CD4-positive, CD25-positive, alpha-beta regulatory T cell (primary cell): ENCODE results near the gene PRAMEF11. TPM values are rescaled to one million over a fixed set of nuclear protein-coding genes. Genes with fewer than 3 reads are reported as not detected.
"Not testable (repeated sequence)": the region's sequence is repeated elsewhere in the genome, so short reads cannot be mapped to it uniquely, and the experiment has no call there.

Experiments used
- ATAC-seq, 2 donors: fragments of 150-1000 bp; cut with Tn5 transposase; one replicate each; pipeline ENCODE4 v1.10.0; 2021; ENCODE audit warnings: low read depth in 2 of 2, moderate number of reproducible peaks in 2 of 2, moderate library complexity in 1 of 2
- DNase-seq, 3 donors: peaks; one replicate each; pipeline versions ENCODE4 v3.0.0 to v3.0.0-alpha.2; 2012 to 2022; ENCODE audit warnings: mixed read lengths in 1 of 3
- H3K27ac ChIP-seq: one replicate; pipeline ENCODE4 v1.7.0; 2013; ENCODE audit warnings: mild to moderate bottlenecking, low read length; ENCODE audit not compliant: insufficient read depth, poor library complexity, severe bottlenecking
- H3K27me3 ChIP-seq: one replicate; pipeline ENCODE4 v1.7.0; 2013; ENCODE audit warnings: low read length; ENCODE audit not compliant: control insufficient read depth, insufficient read depth
- H3K36me3 ChIP-seq: one replicate; pipeline ENCODE4 v1.7.0; 2013; ENCODE audit warnings: mild to moderate bottlenecking, low read length, moderate library complexity; ENCODE audit not compliant: control insufficient read depth, insufficient read depth
- H3K4me1 ChIP-seq: 2 replicates; pipeline ENCODE4 v1.7.0; 2013; ENCODE audit warnings: mild to moderate bottlenecking, low read length; ENCODE audit not compliant: insufficient read depth, control insufficient read depth, poor library complexity, severe bottlenecking
- H3K4me3 ChIP-seq: one replicate; pipeline ENCODE4 v1.7.0; 2013; ENCODE audit warnings: low read depth, mild to moderate bottlenecking, low read length, moderate library complexity
- H3K9me3 ChIP-seq, 2 experiments: 1 replicate in 1 of 2; 2 replicates in 1 of 2; pipeline ENCODE4 v1.7.0; 2013; ENCODE audit warnings: low read length in 2 of 2, mild to moderate bottlenecking in 1 of 2, moderate library complexity in 1 of 2; ENCODE audit not compliant: control insufficient read depth in 2 of 2
- H3K27ac Mint-ChIP-seq, 3 donors: one replicate each; pipeline ENCODE4 v1.8.0; 2020 to 2022; ENCODE audit warnings: mild to moderate bottlenecking in 3 of 3, mixed read lengths in 3 of 3, moderate library complexity in 2 of 3
- H3K27me3 Mint-ChIP-seq: one replicate; pipeline ENCODE4 v1.8.0; 2022; ENCODE audit warnings: mild to moderate bottlenecking, mixed read lengths
- H3K36me3 Mint-ChIP-seq: one replicate; pipeline ENCODE4 v1.8.0; 2020; ENCODE audit warnings: mixed read lengths
- H3K4me1 Mint-ChIP-seq, 4 donors: one replicate each; pipeline ENCODE4 v1.8.0; 2020 to 2022; ENCODE audit warnings: mixed read lengths in 4 of 4, mild to moderate bottlenecking in 1 of 4
- H3K4me3 Mint-ChIP-seq, 4 donors: one replicate each; pipeline ENCODE4 v1.8.0; 2020 to 2022; ENCODE audit warnings: mild to moderate bottlenecking in 4 of 4, mixed read lengths in 4 of 4, moderate library complexity in 3 of 4
- H3K9me3 Mint-ChIP-seq, 7 donors: one replicate each; pipeline ENCODE4 v1.8.0; 2020 to 2022; ENCODE audit warnings: mixed read lengths in 7 of 7, mild to moderate bottlenecking in 3 of 7, moderate library complexity in 2 of 7
- polyA plus RNA-seq, 4 donors: library from polyadenylated mRNA; unstranded; fragments of 300-500 nt; fragmentation: Illumina TruSeq; gene quantifications; one replicate each; pipeline ENCODE4 v1.2.3, GENCODE V29; 2021
- total RNA-seq: library from RNA; stranded (reverse); gene quantifications from one replicate; pipeline ENCODE4 v1.2.3, GENCODE V29; 2022

Gene PRAMEF11
- total RNA-seq, result not detected
- polyA plus RNA-seq, result not detected

- not testable (repeated sequence) for H3K36me3 Mint-ChIP-seq, ATAC-seq, H3K27me3 Mint-ChIP-seq, H3K27me3 ChIP-seq, H3K4me1 ChIP-seq, DNase-seq, H3K9me3 Mint-ChIP-seq, H3K27ac Mint-ChIP-seq, H3K4me3 Mint-ChIP-seq, H3K36me3 ChIP-seq, H3K4me3 ChIP-seq, H3K27ac ChIP-seq, H3K4me1 Mint-ChIP-seq, H3K9me3 ChIP-seq
Measured at GRCh38 chr1:12831310-12831709, at the start of gene PRAMEF11. Gene PRAMEF11 (minus strand): TSS chr1:12831410. CDS start chr1:12828789, 2,621 bp downstream.

GRCh38 chr1:12878453-12878852, 47.2 kb upstream of the PRAMEF11 start:
- not testable (repeated sequence) for DNase-seq, H3K36me3 ChIP-seq, H3K9me3 Mint-ChIP-seq, H3K4me3 ChIP-seq, H3K27me3 Mint-ChIP-seq, H3K36me3 Mint-ChIP-seq, H3K27me3 ChIP-seq, H3K27ac Mint-ChIP-seq, H3K4me3 Mint-ChIP-seq, H3K27ac ChIP-seq, H3K9me3 ChIP-seq, ATAC-seq, H3K4me1 Mint-ChIP-seq, H3K4me1 ChIP-seq

- H3K27ac ChIP-seq, H3K9me3 ChIP-seq, H3K9me3 Mint-ChIP-seq, DNase-seq, H3K4me1 ChIP-seq, H3K27me3 ChIP-seq, H3K36me3 ChIP-seq, H3K4me3 ChIP-seq, H3K4me3 Mint-ChIP-seq, H3K27ac Mint-ChIP-seq, ATAC-seq, H3K4me1 Mint-ChIP-seq, H3K27me3 Mint-ChIP-seq, H3K36me3 Mint-ChIP-seq: not testable (repeated sequence)
Measured at GRCh38 chr1:12863131-12863880, 32.1 kb upstream of the PRAMEF11 start.

GRCh38 chr1:12856786-12857185, 25.6 kb upstream of the PRAMEF11 start, which contains the start of gene PRAMEF2:
Gene PRAMEF2 (plus strand): TSS chr1:12857086. CDS start chr1:12859010, 1,924 bp downstream.
- not testable (repeated sequence) for ATAC-seq, H3K27me3 ChIP-seq, H3K4me3 Mint-ChIP-seq, H3K4me1 ChIP-seq, H3K9me3 Mint-ChIP-seq, H3K36me3 ChIP-seq, H3K27ac ChIP-seq, H3K36me3 Mint-ChIP-seq, H3K27ac Mint-ChIP-seq, H3K4me1 Mint-ChIP-seq, DNase-seq, H3K27me3 Mint-ChIP-seq, H3K4me3 ChIP-seq, H3K9me3 ChIP-seq

GRCh38 chr1:12851779-12852178, 20.6 kb upstream of the PRAMEF11 start:
- Histone ChIP-seq H3K9me3 (no peaks in the 10 kb centered on the region), H3K27me3 (peaks cover 3% of the 10 kb centered on the region), H3K36me3 (no peaks in the 10 kb centered on the region), H3K27ac (no peak overlapping the region), H3K4me1 (no peaks in the 10 kb centered on the region), H3K4me3 (no peak overlapping the region)
- no peaks in the 10 kb centered on the region for H3K27me3 Mint-ChIP-seq
- H3K36me3 Mint-ChIP-seq, result no peaks in the 10 kb centered on the region
- no peaks in the 10 kb centered on the region for H3K4me1 Mint-ChIP-seq
- DNase-seq (no peak), ATAC-seq (no peak)
- peaks cover 0 to 4% (median 0%) of the 10 kb centered on the region in 7 donors for H3K9me3 Mint-ChIP-seq
- no peak overlapping the region for H3K4me3 Mint-ChIP-seq
- no peak overlapping the region for H3K27ac Mint-ChIP-seq

GRCh38 chr1:12848620-12849019, 17.4 kb upstream of the PRAMEF11 start, which contains the start of gene HNRNPCL1:
Gene HNRNPCL1 (minus strand): TSS chr1:12848720. CDS start chr1:12848289, 431 bp downstream.
- H3K27ac Mint-ChIP-seq, H3K9me3 Mint-ChIP-seq, H3K27me3 ChIP-seq, H3K9me3 ChIP-seq, H3K27me3 Mint-ChIP-seq, H3K36me3 ChIP-seq, H3K27ac ChIP-seq, H3K4me1 ChIP-seq, ATAC-seq, H3K36me3 Mint-ChIP-seq, H3K4me3 ChIP-seq, DNase-seq, H3K4me3 Mint-ChIP-seq, H3K4me1 Mint-ChIP-seq: not testable (repeated sequence)

GRCh38 chr1:12833251-12833650, 2.0 kb upstream of the PRAMEF11 start:
- not testable (repeated sequence) for DNase-seq, H3K27ac Mint-ChIP-seq, H3K4me3 Mint-ChIP-seq, H3K27ac ChIP-seq, H3K9me3 Mint-ChIP-seq, H3K9me3 ChIP-seq, H3K4me3 ChIP-seq, H3K4me1 ChIP-seq, H3K27me3 ChIP-seq, H3K36me3 ChIP-seq, H3K4me1 Mint-ChIP-seq, ATAC-seq, H3K36me3 Mint-ChIP-seq
- H3K27me3 Mint-ChIP-seq, result peaks cover 10% of the 10 kb centered on the region

- peaks cover 10% of the 10 kb centered on the region for H3K27me3 Mint-ChIP-seq
- H3K9me3 ChIP-seq, H3K4me3 ChIP-seq, H3K4me1 ChIP-seq, DNase-seq, H3K27ac ChIP-seq, H3K4me3 Mint-ChIP-seq, H3K27me3 ChIP-seq, H3K4me1 Mint-ChIP-seq, ATAC-seq, H3K36me3 ChIP-seq, H3K9me3 Mint-ChIP-seq, H3K36me3 Mint-ChIP-seq, H3K27ac Mint-ChIP-seq: not testable (repeated sequence)
Measured at GRCh38 chr1:12819061-12819460, 12.1 kb downstream of the PRAMEF11 start.
